K562 (cell line): ENCODE results near the gene PAXIP1. TPM values are rescaled to one million over a fixed set of nuclear protein-coding genes. Genes with fewer than 3 reads are reported as not detected.

Experiments used
- CHCHD3 ChIP-seq: fragments of 250-450 bp; sonication (Bioruptor Pico); IDR thresholded peaks from 2 replicates; pipeline ENCODE4 v2.1.2; 2022; ENCODE audit warnings: mild to moderate bottlenecking
- CHD4 ChIP-seq: fragments of 200-600 bp; sonication (generic); IDR thresholded peaks from 3 replicates; pipeline ENCODE4 v1.6.1; 2012; ENCODE audit warnings: low read depth, mild to moderate bottlenecking, mixed read lengths, low read length, inconsistent platforms; ENCODE audit not compliant: insufficient read depth, insufficient replicate concordance, poor library complexity, severe bottlenecking
- DPF2 ChIP-seq: fragments of 450-650 bp; IDR thresholded peaks from 2 replicates; pipeline ENCODE4 v1.6.1; 2016
- EHMT2 ChIP-seq: fragments of 450-650 bp; IDR thresholded peaks from 2 replicates; pipeline ENCODE4 v1.6.1; 2018; ENCODE audit warnings: antibody characterized with exemption
- GATAD2B ChIP-seq: fragments of 450-650 bp; IDR thresholded peaks from 2 replicates; pipeline ENCODE4 v1.6.1; 2017; ENCODE audit warnings: mild to moderate bottlenecking, borderline replicate concordance
- HLTF ChIP-seq: fragments of 450-650 bp; IDR thresholded peaks from 2 replicates; pipeline ENCODE4 v1.6.1; 2016
- HMGN3 ChIP-seq: IDR thresholded peaks from 2 replicates; pipeline ENCODE4 v1.6.1; 2011; ENCODE audit warnings: borderline replicate concordance, low read depth, mild to moderate bottlenecking, mixed read lengths, low read length; ENCODE audit not compliant: insufficient read length; ENCODE audit errors: extremely low read depth
- HNRNPL ChIP-seq: fragments of 200-400 bp; formaldehyde crosslinking; IDR thresholded peaks from 2 replicates; pipeline ENCODE4 v1.6.1; 2017; ENCODE audit warnings: low read depth, mild to moderate bottlenecking, low read length
- KLF10 ChIP-seq: fragments of 250-450 bp; sonication (Bioruptor Pico); IDR thresholded peaks from 2 replicates; pipeline ENCODE4 v1.6.1; 2021; ENCODE audit warnings: matching md5 sums
- LEF1 ChIP-seq: fragments of 450-650 bp; IDR thresholded peaks from 2 replicates; pipeline ENCODE4 v1.6.1; 2016; ENCODE audit warnings: mild to moderate bottlenecking
- NEUROD1 ChIP-seq: fragments of 150-350 bp; IDR thresholded peaks from 2 replicates; pipeline ENCODE4 v1.6.1; 2014; ENCODE audit warnings: borderline replicate concordance, low read length, low read depth; ENCODE audit not compliant: partially characterized antibody
- SMARCC2 ChIP-seq: fragments of 450-650 bp; IDR thresholded peaks from 2 replicates; pipeline ENCODE4 v1.6.1; 2017; ENCODE audit warnings: antibody characterized with exemption, moderate library complexity, mild to moderate bottlenecking, low read depth
- SP2 ChIP-seq: IDR thresholded peaks from 2 replicates; pipeline ENCODE4 v1.6.1; 2011; ENCODE audit warnings: mild to moderate bottlenecking, low read depth, low read length, moderate library complexity; ENCODE audit not compliant: poor library complexity, severe bottlenecking; ENCODE audit errors: extremely low read depth
- SRF ChIP-seq, 2 experiments: fragments of 250-450, 450-650 bp in 1 of 2; sonication (Bioruptor Pico) in 1 of 2; sonication (generic) in 1 of 2; formaldehyde crosslinking; IDR thresholded peaks; 2 replicates each; pipeline versions ENCODE4 v1.5.0 to v1.5.1; 2020 to 2022; ENCODE audit warnings: mild to moderate bottlenecking in 1 of 2, missing genetic modification reagents in 1 of 2
- SRSF1 ChIP-seq: fragments of 200-400 bp; formaldehyde crosslinking; IDR thresholded peaks from 2 replicates; pipeline ENCODE4 v1.6.1; 2017; ENCODE audit warnings: mild to moderate bottlenecking, low read depth, low read length, moderate library complexity
- TAL1 ChIP-seq: fragments of 450-650 bp; IDR thresholded peaks from 2 replicates; pipeline ENCODE4 v1.6.1; 2016; ENCODE audit warnings: mild to moderate bottlenecking
- ZFP1 ChIP-seq: fragments of 450-650 bp; formaldehyde crosslinking; IDR thresholded peaks from 2 replicates; pipeline ENCODE4 v1.4.0; 2020; ENCODE audit warnings: mild to moderate bottlenecking, mixed read lengths
- ZNF174 ChIP-seq: fragments of 250-450 bp; sonication (Bioruptor Pico); IDR thresholded peaks from 2 replicates; pipeline ENCODE4 v1.4.0; 2020; ENCODE audit warnings: mild to moderate bottlenecking
- ZNF347 ChIP-seq: fragments of 450-650 bp; formaldehyde crosslinking; IDR thresholded peaks from 2 replicates; pipeline ENCODE4 v1.4.0; 2020; ENCODE audit warnings: low read depth, mild to moderate bottlenecking, moderate library complexity
- ZNF77 ChIP-seq: fragments of 250-450 bp; sonication (Bioruptor Pico); IDR thresholded peaks from 2 replicates; pipeline ENCODE4 v1.5.0; 2020
- ZZZ3 ChIP-seq: fragments of 450-650 bp; IDR thresholded peaks from 2 replicates; pipeline ENCODE4 v1.6.1; 2016; ENCODE audit warnings: antibody characterized with exemption, mild to moderate bottlenecking, moderate library complexity
- polyA plus RNA-seq, 8 experiments: library from polyadenylated mRNA; depleted of rRNA in 4 of 8; stranded (reverse) in 5 of 8; unstranded in 3 of 8; fragments of >200 nt; fragmentation: Nextera tagmentation in 2 of 8; fragmentation: Illumina TruSeq in 1 of 8; extraction: Ambion mirVana in 2 of 8; extraction: Trizol in 1 of 8; gene quantifications; 2 replicates each; pipeline versions ENCODE4 v1.2.1 to v1.2.3, GENCODE V29; 2011 to 2014; ENCODE audit warnings: inconsistent platforms in 1 of 8, missing spikeins in 1 of 8
- total RNA-seq, 7 experiments: library from RNA; depleted of rRNA in 6 of 7; stranded (reverse); fragments of >200 nt in 6 of 7; fragmentation: Illumina TruSeq in 2 of 7; extraction: Trizol in 2 of 7; gene quantifications; 2 replicates each; pipeline versions ENCODE4 v1.2.1 to v1.2.3, GENCODE V29; 2011 to 2021; ENCODE audit warnings: low replicate concordance in 1 of 7
- TF ChIP-seq, protein P1 (sequence below): fragments of 450-650 bp; conservative IDR thresholded peaks from 2 replicates; pipeline ENCODE4 v1.6.1; 2016; ENCODE audit warnings: missing genetic modification characterization, low read depth, mild to moderate bottlenecking, missing compliant biosample characterization, moderate library complexity
- TF ChIP-seq, protein P2 (sequence below): fragments of 250-450 bp; sonication (Bioruptor Pico); IDR thresholded peaks from 2 replicates; pipeline ENCODE4 v1.5.0; 2020; ENCODE audit warnings: mild to moderate bottlenecking
- TF ChIP-seq, protein P3 (sequence below): sonication (generic); formaldehyde crosslinking; IDR thresholded peaks from 2 replicates; pipeline ENCODE4 v1.5.0; 2020; ENCODE audit warnings: missing genetic modification reagents
- TF ChIP-seq, protein P4 (sequence below): fragments of 250-450 bp; sonication (Bioruptor Pico); IDR thresholded peaks from 2 replicates; pipeline ENCODE4 v1.5.1; 2021; ENCODE audit warnings: mild to moderate bottlenecking
- TF ChIP-seq, protein P5 (sequence below): fragments of 450-650 bp; IDR thresholded peaks from one replicate; pipeline ENCODE4 v1.6.1; 2018; ENCODE audit warnings: mild to moderate bottlenecking, moderate library complexity; ENCODE audit not compliant: partially characterized antibody

PAXIP1 gene
- total and polyA plus RNA-seq, 9 of the 15 experiments (the other 6 are each of a cell fraction or from before 2014, with no cell fraction given) = 9.7 to 37.9 (median 28.4) TPM

DNA sequence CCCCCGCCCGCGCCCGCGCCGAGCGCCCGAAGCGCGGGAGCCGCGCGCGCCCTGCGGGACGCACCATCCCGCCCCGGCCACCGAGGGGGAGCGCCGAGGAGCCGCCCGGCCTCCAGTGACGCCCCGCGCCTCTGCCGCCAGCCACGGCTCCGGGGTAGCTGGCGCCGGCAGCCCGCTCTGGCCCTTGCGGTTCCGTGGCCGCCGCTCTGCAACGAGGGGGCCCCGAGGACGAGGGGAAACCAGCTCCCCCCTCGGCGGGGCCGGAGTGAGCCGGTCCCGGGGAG lies at the start of gene PAXIP1 (continued):
- TF ChIP-seq, protein P1, sequence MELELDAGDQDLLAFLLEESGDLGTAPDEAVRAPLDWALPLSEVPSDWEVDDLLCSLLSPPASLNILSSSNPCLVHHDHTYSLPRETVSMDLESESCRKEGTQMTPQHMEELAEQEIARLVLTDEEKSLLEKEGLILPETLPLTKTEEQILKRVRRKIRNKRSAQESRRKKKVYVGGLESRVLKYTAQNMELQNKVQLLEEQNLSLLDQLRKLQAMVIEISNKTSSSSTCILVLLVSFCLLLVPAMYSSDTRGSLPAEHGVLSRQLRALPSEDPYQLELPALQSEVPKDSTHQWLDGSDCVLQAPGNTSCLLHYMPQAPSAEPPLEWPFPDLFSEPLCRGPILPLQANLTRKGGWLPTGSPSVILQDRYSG = no peak
- TF ChIP-seq SRF (CRISPR knock-in tag; IDR thresholded peaks at IDR 0.05) (no peak), EHMT2 (no peak), SRSF1 (no peak), ZZZ3 (no peak), HMGN3 (peak; percentile 61), LEF1 (no peak), HLTF (no peak), GATAD2B (no peak; the same call in 1 of the 2 replicates), SMARCC2 (no peak), ZNF77 (no peak), ZNF174 (CRISPR knock-in tag) (no peak), ZNF347 (CRISPR knock-in tag) (no peak), TAL1 (no peak), CHD4 (no peak), NEUROD1 (peak; percentile 81), ZFP1 (CRISPR knock-in tag) (no peak), DPF2 (no peak), SP2 (no peak), KLF10 (CRISPR knock-in tag) (no peak), HNRNPL (no peak), CHCHD3 (CRISPR knock-in tag) (no peak)
- TF ChIP-seq, protein P2, sequence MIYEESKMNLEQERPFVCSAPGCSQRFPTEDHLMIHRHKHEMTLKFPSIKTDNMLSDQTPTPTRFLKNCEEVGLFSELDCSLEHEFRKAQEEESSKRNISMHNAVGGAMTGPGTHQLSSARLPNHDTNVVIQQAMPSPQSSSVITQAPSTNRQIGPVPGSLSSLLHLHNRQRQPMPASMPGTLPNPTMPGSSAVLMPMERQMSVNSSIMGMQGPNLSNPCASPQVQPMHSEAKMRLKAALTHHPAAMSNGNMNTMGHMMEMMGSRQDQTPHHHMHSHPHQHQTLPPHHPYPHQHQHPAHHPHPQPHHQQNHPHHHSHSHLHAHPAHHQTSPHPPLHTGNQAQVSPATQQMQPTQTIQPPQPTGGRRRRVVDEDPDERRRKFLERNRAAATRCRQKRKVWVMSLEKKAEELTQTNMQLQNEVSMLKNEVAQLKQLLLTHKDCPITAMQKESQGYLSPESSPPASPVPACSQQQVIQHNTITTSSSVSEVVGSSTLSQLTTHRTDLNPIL = no peak
- TF ChIP-seq, protein P3, sequence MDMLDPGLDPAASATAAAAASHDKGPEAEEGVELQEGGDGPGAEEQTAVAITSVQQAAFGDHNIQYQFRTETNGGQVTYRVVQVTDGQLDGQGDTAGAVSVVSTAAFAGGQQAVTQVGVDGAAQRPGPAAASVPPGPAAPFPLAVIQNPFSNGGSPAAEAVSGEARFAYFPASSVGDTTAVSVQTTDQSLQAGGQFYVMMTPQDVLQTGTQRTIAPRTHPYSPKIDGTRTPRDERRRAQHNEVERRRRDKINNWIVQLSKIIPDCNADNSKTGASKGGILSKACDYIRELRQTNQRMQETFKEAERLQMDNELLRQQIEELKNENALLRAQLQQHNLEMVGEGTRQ (CRISPR knock-in tag) = no peak; the same call in 1 of the 2 replicates
- TF ChIP-seq, protein P4, sequence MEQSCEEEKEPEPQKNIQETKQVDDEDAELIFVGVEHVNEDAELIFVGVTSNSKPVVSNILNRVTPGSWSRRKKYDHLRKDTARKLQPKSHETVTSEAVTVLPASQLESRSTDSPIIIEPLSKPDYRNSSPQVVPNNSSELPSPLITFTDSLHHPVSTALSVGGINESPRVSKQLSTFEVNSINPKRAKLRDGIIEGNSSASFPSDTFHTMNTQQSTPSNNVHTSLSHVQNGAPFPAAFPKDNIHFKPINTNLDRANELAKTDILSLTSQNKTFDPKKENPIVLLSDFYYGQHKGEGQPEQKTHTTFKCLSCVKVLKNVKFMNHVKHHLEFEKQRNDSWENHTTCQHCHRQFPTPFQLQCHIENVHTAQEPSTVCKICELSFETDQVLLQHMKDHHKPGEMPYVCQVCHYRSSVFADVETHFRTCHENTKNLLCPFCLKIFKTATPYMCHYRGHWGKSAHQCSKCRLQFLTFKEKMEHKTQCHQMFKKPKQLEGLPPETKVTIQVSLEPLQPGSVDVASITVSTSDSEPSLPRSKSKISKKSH (CRISPR knock-in tag) = no peak
- TF ChIP-seq, protein P5, sequence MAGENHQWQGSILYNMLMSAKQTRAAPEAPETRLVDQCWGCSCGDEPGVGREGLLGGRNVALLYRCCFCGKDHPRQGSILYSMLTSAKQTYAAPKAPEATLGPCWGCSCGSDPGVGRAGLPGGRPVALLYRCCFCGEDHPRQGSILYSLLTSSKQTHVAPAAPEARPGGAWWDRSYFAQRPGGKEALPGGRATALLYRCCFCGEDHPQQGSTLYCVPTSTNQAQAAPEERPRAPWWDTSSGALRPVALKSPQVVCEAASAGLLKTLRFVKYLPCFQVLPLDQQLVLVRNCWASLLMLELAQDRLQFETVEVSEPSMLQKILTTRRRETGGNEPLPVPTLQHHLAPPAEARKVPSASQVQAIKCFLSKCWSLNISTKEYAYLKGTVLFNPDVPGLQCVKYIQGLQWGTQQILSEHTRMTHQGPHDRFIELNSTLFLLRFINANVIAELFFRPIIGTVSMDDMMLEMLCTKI = no peak
